GM18907 (cell line): ENCODE measurements around the gene CRB2.

Experiments
- ATAC-seq: cut with Tn5 transposase; IDR thresholded peaks from one replicate; pipeline ENCODE4 v1.9.1; 2021; ENCODE audit warnings: mild to moderate bottlenecking, moderate library complexity; ENCODE audit not compliant: unreplicated experiment

The CRB2 gene

GRCh38 chr9:123419091-123419490 lies 63.1 kb downstream of the CRB2 start:
- no peak for ATAC-seq

DNA sequence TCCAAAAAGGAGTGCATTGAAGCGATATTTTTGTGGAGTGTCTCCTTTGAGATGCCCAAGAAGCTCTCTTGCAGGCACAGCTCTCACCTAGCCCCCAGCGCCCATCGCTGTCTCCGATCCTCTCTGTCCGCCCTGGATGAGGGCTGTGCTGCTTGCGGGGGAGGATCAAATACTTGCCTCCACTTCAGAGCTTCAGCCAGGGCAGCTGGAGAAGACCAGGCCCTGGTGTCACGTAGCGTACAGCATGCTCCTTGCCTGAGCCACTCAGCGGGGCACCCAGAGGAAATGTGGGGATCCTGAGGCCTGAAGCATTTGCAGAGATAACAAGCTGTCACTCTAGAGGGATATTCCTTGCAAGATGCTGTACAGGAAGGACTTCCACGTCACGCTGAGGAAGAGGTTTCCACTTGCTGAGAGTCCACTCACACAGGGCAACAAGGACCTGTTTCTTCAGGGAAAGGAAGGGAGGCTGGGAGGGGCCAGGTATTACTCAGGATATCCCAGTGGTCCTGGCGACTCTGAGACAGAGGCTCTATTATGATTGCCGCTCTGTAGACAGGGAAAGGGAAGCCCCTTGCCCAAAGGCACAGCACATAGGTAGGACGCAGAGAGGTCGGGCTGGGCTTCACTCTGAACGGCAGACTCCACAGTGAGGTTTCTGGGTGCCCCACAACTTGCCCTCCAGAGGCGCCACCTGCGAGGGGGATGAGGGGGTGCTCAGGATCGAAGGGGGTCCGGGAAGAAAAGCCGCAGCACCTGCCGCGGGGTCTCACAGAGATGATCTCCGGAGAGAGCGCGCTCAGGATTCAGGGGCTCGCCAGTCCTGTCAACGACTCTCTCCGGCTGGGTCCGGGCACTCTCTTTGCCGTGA lies 64.0 kb downstream of the CRB2 start:
- no peak for ATAC-seq

- ATAC-seq: no peak
Observed at GRCh38 chr9:123420592-123421111, 64.7 kb downstream of the CRB2 start.

DNA sequence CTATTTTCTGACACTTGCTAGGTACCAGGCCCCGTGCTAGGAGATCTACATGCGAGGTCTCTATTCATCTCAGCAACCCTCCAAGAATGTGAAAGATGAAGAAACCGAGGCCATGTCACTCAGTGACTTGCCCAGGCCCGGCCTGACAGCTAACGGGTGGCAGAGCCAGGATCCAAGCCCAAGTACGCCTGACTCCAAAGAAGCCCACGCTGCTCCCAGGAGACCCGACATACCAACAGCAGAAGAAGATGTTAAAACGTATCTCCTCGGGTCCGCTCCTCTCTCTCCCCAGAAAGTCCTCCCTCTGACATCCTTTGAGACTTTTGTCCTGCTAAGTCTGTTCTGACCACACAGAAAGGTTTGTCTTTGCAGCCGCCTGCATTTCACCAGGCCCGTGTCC lies 65.2 kb downstream of the CRB2 start:
- no peak for ATAC-seq

DNA sequence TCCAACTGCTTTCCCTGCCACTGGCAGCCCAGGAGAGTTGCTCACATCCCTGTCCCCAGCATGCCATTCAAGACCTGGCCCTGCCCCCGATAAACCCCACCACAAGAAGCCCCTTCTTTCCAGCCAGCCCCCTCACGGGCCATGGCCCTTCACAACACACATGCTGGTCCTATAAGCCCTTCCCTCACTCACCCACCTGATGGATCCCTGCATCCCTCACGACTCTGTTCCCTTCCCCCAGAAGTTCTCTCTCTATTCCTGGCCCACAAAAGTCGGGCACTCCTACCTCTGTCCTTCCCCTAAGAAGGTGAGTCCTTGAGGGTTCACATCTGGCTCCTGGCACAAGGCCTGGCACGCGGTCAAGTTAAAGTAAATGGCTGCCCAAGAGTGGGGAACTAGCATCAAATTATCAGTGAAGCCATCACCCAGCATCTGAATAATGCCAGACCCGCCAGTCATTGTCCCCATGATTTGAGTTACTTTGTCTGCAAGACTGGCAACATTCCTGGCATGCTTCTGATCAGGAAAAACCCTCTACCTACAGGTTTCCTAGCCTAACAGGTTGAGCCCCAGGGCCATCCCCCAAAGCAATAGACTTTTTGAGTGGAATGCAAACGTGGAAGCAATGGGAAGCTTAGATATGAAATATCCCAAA lies 65.9 kb downstream of the CRB2 start:
- ATAC-seq: no peak

GRCh38 chr9:123422635-123423310 lies 66.8 kb downstream of the CRB2 start:
- no peak for ATAC-seq

DNA sequence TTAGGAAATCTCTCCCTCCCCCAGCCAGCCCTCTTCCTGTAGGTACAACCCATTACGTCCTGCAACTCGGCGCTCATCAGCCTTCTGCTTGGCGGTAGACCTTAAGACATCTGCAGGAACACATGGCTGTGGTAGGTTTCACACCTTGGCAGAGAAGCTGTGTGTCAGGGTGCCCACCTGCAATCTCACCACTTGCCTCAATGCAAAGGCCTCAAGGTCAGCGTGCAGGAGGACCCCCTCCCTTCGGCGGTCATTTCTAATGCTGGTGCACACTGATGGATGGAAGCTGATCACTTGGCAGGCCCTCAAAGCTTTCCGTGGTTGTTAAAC lies 67.3 kb downstream of the CRB2 start:
- no peak for ATAC-seq

DNA sequence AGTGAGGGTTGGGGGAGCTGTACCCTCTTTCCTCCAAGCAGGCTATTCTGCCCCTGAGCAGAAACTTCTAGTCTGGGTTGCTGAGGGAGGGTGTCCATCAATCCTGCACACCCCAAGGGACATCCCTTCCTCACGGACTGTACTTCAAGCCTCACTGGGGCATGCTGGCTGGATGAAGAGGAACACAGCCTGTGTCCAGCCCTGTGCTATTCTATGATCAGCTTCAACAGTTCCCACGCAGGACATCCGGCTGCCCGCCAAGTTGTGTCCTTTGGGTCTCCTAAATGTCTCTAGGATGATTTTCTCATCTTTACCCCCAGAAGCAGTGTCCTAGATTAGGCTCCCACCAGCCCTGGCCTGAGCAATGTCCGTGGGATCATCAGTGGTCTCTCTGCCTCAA lies 68.1 kb downstream of the CRB2 start:
- ATAC-seq: no peak

- no peak for ATAC-seq
Observed at GRCh38 chr9:123424552-123425225, 68.7 kb downstream of the CRB2 start.

GRCh38 chr9:123425261-123425821 lies 69.3 kb downstream of the CRB2 start:
- no peak for ATAC-seq

DNA sequence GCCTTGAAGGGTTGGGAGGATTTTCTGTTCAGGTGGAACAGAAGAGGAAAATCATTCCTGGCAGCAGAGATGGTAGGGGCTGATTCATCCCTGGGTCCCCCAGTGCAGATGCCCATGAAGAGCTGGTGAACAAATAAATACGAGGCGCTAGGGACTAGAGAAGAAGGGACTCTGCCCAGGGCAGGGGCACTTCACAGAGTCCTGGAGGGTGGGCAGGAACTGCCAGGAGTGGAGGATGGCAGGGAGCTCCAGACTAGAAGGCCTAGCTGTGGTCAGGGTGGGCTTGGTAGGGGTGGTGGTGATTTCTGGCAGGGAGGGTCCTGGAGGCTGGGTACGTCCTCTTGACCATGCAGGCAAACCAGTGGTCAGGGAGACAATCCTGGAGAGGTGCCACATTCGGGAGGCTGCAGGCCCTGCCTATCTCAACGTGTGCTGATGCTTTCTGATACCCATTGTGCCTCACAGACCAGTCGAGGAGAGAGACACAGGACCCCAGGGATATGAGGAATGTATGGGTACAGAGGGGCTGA lies 69.9 kb downstream of the CRB2 start:
- ATAC-seq: no peak

GRCh38 chr9:123426406-123426805 lies 70.4 kb downstream of the CRB2 start:
- ATAC-seq: peak; percentile 60
